Stimulated activated CD4-positive, alpha-beta T cell treated with anti-CD3 and anti-CD28 coated beads, Interleukin-15, amount 100 ng/mL, for 1 hour (primary cell): Measurements from ENCODE around the gene CMTR1.
"Not testable (repeated sequence)": the region's sequence is repeated elsewhere in the genome, so short reads cannot be mapped to it uniquely, and the experiment has no call there.

ENCODE experiments used
- DNase-seq, 2 donors: peaks; one replicate each; pipeline ENCODE4 v3.0.0-alpha.2; 2020; ENCODE audit warnings: low read depth in 1 of 2, low spot score in 1 of 2

Gene CMTR1

GRCh38 chr6:37433657-37434271 lies 743 bp downstream of the CMTR1 start:
- peak in 1 of 2 donors; percentile 20 for DNase-seq

GRCh38 chr6:37435373-37435772 lies 2.4 kb downstream of the CMTR1 start:
- no peak for DNase-seq

GRCh38 chr6:37435816-37436215 lies 2.8 kb downstream of the CMTR1 start:
- no peak for DNase-seq

- no peak for DNase-seq
Measured at GRCh38 chr6:37438930-37439329, 5.9 kb downstream of the CMTR1 start.

- no peak for DNase-seq
Measured at GRCh38 chr6:37441651-37442050, 8.6 kb downstream of the CMTR1 start.

- DNase-seq, result no peak
Measured at GRCh38 chr6:37442416-37443215, 9.6 kb downstream of the CMTR1 start.

- not testable (repeated sequence) for DNase-seq
Measured at GRCh38 chr6:37443216-37443542, 10.2 kb downstream of the CMTR1 start.

GRCh38 chr6:37449984-37450383 lies 17.0 kb downstream of the CMTR1 start:
- DNase-seq, result no peak

GRCh38 chr6:37451441-37452193 lies 18.6 kb downstream of the CMTR1 start:
- DNase-seq, result no peak

GRCh38 chr6:37452522-37452921 lies 19.5 kb downstream of the CMTR1 start:
- DNase-seq, result no peak

GRCh38 chr6:37454420-37455140 lies 21.6 kb downstream of the CMTR1 start:
- DNase-seq, result no peak

GRCh38 chr6:37456126-37456525 lies 23.1 kb downstream of the CMTR1 start:
- DNase-seq, result no peak

GRCh38 chr6:37456816-37457560 lies 24.0 kb downstream of the CMTR1 start:
- no peak for DNase-seq

GRCh38 chr6:37459981-37460800 lies 27.2 kb downstream of the CMTR1 start:
- DNase-seq, result no peak

GRCh38 chr6:37460805-37461204 lies 27.8 kb downstream of the CMTR1 start:
- DNase-seq, result no peak

GRCh38 chr6:37463110-37463509 lies 30.1 kb downstream of the CMTR1 start:
- no peak for DNase-seq

GRCh38 chr6:37467718-37468117 lies 34.7 kb downstream of the CMTR1 start:
- no peak for DNase-seq

- DNase-seq, result no peak
Measured at GRCh38 chr6:37473364-37474095, 40.5 kb downstream of the CMTR1 start.

- DNase-seq, result no peak
Measured at GRCh38 chr6:37474316-37474715, 41.3 kb downstream of the CMTR1 start.
